ENCODE results near the gene VPS37D. TPM values are rescaled to one million over a fixed set of nuclear protein-coding genes. Genes with fewer than 3 reads are reported as not detected.

The VPS37D gene
- total and polyA plus RNA-seq, 10 of the 15 experiments (the other 5 are each of a cell fraction or from before 2014, with no cell fraction given) = 0.10 to 0.45 (median 0.16) TPM; not detected in 6

DNA sequence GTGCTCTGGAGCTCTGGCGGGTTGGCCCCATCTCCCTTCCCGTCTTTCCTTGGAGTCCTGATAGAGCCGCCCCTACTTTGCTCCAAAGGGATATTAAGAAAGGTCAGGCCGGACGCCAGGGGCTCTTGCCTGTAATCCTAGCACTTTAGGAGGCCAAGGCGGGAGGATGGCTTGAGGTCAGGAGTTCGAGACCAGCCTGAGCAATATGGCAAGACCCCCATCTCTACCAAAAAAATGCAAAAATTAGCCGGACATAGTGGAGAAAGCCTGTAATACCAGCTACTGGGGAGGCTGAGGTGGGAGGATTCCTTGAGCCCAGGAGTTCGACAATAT lies 43.0 kb upstream of the VPS37D start:
- H3K9ac ChIP-seq (ENCODE audit: control insufficient read depth, insufficient read depth, low read length) = no peak overlapping the region
- RAD21 ChIA-PET (ENCODE audit: unreplicated experiment) = interaction anchor here (0.9 kb wide), 1 partner anchor 109 kb away, joined by 4 read pairs; no protein-coding TSS in a partner anchor

More for the DNA sequence above, 43.0 kb upstream of the VPS37D start:
- Histone ChIP-seq H3K4me1 (ENCODE audit: control insufficient read depth, insufficient read depth, low read length) (no peaks in the 10 kb centered on the region), H3K27me3 (replicated peaks in 1 of 2; ENCODE audit: control insufficient read depth in 2 of 2, insufficient read depth in 2 of 2, low read length in 1 of 2) (peaks cover 0 to 6% of the 10 kb centered on the region in 2 experiments; a peak in 2 of 4 replicates), H3K4me2 (ENCODE audit: control insufficient read depth, insufficient read depth) (no peak overlapping the region), H3K27ac (ENCODE audit: control insufficient read depth, insufficient read depth) (no peak overlapping the region), H3K4me3 (no peak overlapping the region), H2AFZ (ENCODE audit: control insufficient read depth, low read depth, low read length) (no peak overlapping the region), H3K79me2 (ENCODE audit: control insufficient read depth, insufficient read depth, low read length) (no peaks in the 10 kb centered on the region), H4K20me1 (ENCODE audit: control insufficient read depth, insufficient read depth) (no peaks in the 10 kb centered on the region), H3K36me3 (ENCODE audit: control insufficient read depth in 2 of 2, insufficient read depth in 2 of 2, low read length in 1 of 2) (no peaks in the 10 kb centered on the region), H3K9me3 (replicated peaks; ENCODE audit: control insufficient read depth, insufficient read depth, low read length) (no peaks in the 10 kb centered on the region)
- no peak for DNase-seq (ENCODE audit: low read depth, low spot score)
- WGBS (ENCODE audit: insufficient coverage, insufficient replicate concordance, low lambda C conversion rate, missing lambda C conversion rate) = 45% methylated on average over 9 of the region's 9 CpGs
- ATAC-seq = no peak
- no TSS peak for BruUV-seq (replicated peaks)
- POLR2A ChIA-PET = no interaction called here
- in situ Hi-C loops (cut with MboI) (no loop called here), intact Hi-C loops (cut with micrococcal nuclease; ENCODE audit: unreplicated experiment) (loop anchor here (5.0 kb wide), 2 partner anchors 43 to 103 kb away; partner anchors contain the start of gene VPS37D)
- CTCF ChIA-PET = interaction anchor here (0.6 to 1.5 kb wide), 2 partner anchors 18 to 776 kb away, joined by 4 read pairs; no protein-coding TSS in a partner anchor
- SMC1A ChIA-PET (ENCODE audit: uncharacterized antibody, unreplicated experiment) = no interaction called here
- no peak for FAIRE-seq
- TF ChIP-seq, protein P1, sequence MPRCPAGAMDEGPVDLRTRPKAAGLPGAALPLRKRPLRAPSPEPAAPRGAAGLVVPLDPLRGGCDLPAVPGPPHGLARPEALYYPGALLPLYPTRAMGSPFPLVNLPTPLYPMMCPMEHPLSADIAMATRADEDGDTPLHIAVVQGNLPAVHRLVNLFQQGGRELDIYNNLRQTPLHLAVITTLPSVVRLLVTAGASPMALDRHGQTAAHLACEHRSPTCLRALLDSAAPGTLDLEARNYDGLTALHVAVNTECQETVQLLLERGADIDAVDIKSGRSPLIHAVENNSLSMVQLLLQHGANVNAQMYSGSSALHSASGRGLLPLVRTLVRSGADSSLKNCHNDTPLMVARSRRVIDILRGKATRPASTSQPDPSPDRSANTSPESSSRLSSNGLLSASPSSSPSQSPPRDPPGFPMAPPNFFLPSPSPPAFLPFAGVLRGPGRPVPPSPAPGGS (IDR thresholded peaks at IDR 0.05; ENCODE audit: borderline replicate concordance, insufficient read depth, low read depth, low read length, poor library complexity, severe bottlenecking) = no peak
- no peak for TF ChIP-seq MXI1 (IDR thresholded peaks at IDR 0.05; ENCODE audit: low read depth, low read length)
- TF ChIP-seq, protein P2, sequence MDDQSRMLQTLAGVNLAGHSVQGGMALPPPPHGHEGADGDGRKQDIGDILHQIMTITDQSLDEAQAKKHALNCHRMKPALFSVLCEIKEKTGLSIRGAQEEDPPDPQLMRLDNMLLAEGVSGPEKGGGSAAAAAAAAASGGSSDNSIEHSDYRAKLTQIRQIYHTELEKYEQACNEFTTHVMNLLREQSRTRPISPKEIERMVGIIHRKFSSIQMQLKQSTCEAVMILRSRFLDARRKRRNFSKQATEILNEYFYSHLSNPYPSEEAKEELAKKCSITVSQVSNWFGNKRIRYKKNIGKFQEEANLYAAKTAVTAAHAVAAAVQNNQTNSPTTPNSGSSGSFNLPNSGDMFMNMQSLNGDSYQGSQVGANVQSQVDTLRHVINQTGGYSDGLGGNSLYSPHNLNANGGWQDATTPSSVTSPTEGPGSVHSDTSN (IDR thresholded peaks at IDR 0.05; ENCODE audit: insufficient replicate concordance, low read depth, low read length) = no peak
- TF ChIP-seq, protein P3, sequence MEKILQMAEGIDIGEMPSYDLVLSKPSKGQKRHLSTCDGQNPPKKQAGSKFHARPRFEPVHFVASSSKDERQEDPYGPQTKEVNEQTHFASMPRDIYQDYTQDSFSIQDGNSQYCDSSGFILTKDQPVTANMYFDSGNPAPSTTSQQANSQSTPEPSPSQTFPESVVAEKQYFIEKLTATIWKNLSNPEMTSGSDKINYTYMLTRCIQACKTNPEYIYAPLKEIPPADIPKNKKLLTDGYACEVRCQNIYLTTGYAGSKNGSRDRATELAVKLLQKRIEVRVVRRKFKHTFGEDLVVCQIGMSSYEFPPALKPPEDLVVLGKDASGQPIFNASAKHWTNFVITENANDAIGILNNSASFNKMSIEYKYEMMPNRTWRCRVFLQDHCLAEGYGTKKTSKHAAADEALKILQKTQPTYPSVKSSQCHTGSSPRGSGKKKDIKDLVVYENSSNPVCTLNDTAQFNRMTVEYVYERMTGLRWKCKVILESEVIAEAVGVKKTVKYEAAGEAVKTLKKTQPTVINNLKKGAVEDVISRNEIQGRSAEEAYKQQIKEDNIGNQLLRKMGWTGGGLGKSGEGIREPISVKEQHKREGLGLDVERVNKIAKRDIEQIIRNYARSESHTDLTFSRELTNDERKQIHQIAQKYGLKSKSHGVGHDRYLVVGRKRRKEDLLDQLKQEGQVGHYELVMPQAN (conservative IDR thresholded peaks at IDR 0.05) = no peak

All from GM12878 (cell line).